Gastroesophageal sphincter (tissue), 4 donors: ENCODE measurements around the gene PDE3A. TPM values are rescaled to one million over a fixed set of nuclear protein-coding genes. Genes with fewer than 3 reads are reported as not detected.
A peak's percentile ranks its signal among the peaks of the same experiment; 100 is the strongest.

Experiments
- ATAC-seq: fragments of 150-250 bp; one replicate; pipeline ENCODE4 v1.9.1; 2016; ENCODE audit warnings: mild to moderate bottlenecking, moderate library complexity
- H3K27ac ChIP-seq, 4 donors: fragments of 200-600 bp; sonication (generic) in 3 of 4; 1 replicate in 3 of 4; 2 replicates in 1 of 4; pipeline ENCODE4 v1.5.1; 2016 to 2019
- H3K27me3 ChIP-seq: fragments of 200-600 bp; sonication (generic); one replicate; pipeline ENCODE4 v1.5.1; 2019
- H3K36me3 ChIP-seq, 2 donors: fragments of 200-600 bp; sonication (generic); one replicate each; pipeline ENCODE4 v1.5.1; 2019; ENCODE audit warnings: control low read depth in 1 of 2
- H3K4me1 ChIP-seq, 3 donors: fragments of 200-600 bp; sonication (generic); 1 replicate in 2 of 3; 2 replicates in 1 of 3; pipeline ENCODE4 v1.5.1; 2016 to 2019; ENCODE audit warnings: control low read depth in 2 of 3
- H3K4me3 ChIP-seq, 2 donors: fragments of 200-600 bp; sonication (generic); one replicate each; pipeline ENCODE4 v1.5.1; 2019; ENCODE audit warnings: mild to moderate bottlenecking in 1 of 2, moderate library complexity in 1 of 2
- H3K9me3 ChIP-seq, 3 donors: fragments of 200-600 bp; sonication (generic); one replicate each; pipeline ENCODE4 v1.5.1; 2017 to 2019; ENCODE audit warnings: control low read depth in 2 of 3
- CTCF ChIP-seq, 4 experiments: fragments of 200-600 bp in 2 of 4; fragments of 450-650 bp in 2 of 4; sonication (generic) in 1 of 4; IDR thresholded peaks; one replicate each; pipeline ENCODE4 v1.5.1; 2017 to 2019; ENCODE audit warnings: antibody characterized with exemption in 4 of 4, mild to moderate bottlenecking in 2 of 4, moderate library complexity in 2 of 4
- EP300 ChIP-seq: sonication (generic); formaldehyde crosslinking; IDR thresholded peaks from one replicate; pipeline ENCODE4 v1.6.1; 2017; ENCODE audit warnings: antibody characterized with exemption, mild to moderate bottlenecking
- POLR2A ChIP-seq, 2 donors: fragments of 450-650 bp; IDR thresholded peaks; one replicate each; pipeline ENCODE4 v1.6.1; 2017; ENCODE audit warnings: antibody characterized with exemption in 2 of 2, mild to moderate bottlenecking in 2 of 2, moderate library complexity in 1 of 2
- POLR2AphosphoS5 ChIP-seq: sonication (generic); formaldehyde crosslinking; IDR thresholded peaks from one replicate; pipeline ENCODE4 v1.6.1; 2017; ENCODE audit warnings: antibody characterized with exemption
- WGBS, 2 donors: methylation state at CpG; one replicate each; pipeline ENCODE4 v1.1.5; 2018; ENCODE audit warnings: low coverage in 1 of 2; 5-methylcytosine and 5-hydroxymethylcytosine counted together
- total RNA-seq, 4 donors: library from RNA; depleted of rRNA; stranded (reverse); fragments of >200 nt; gene quantifications; one replicate each; pipeline ENCODE4 v1.1.0, GENCODE V29; 2016

The PDE3A gene
- total RNA-seq, 4 donors from 2014 or later = 104 to 194 (median 139) TPM

- ATAC-seq = no peak
- H3K4me1 ChIP-seq = peaks cover 3 to 78% (median 24%) of the 10 kb centered on the region in 3 donors
- H3K36me3 ChIP-seq = no peaks in the 10 kb centered on the region
- no peaks in the 10 kb centered on the region for H3K27me3 ChIP-seq
- 69 to 94% methylated on average over 3 of the region's 3 CpGs for WGBS, 2 donors
- no peak overlapping the region for H3K4me3 ChIP-seq
- no peak overlapping the region for H3K27ac ChIP-seq
- TF ChIP-seq EP300 = no peak
- no peak for TF ChIP-seq POLR2A (IDR thresholded peaks at IDR 0.05)
- TF ChIP-seq POLR2AphosphoS5 = no peak
- TF ChIP-seq CTCF (IDR thresholded peaks at IDR 0.05) = no peak
- H3K9me3 ChIP-seq = no peaks in the 10 kb centered on the region
Measured at GRCh38 chr12:20590570-20590969, 222.2 kb downstream of the PDE3A start.

- Histone ChIP-seq H3K27ac (peak overlapping the region in 1 of 4 donors; percentile 13), H3K9me3 (no peaks in the 10 kb centered on the region), H3K27me3 (no peaks in the 10 kb centered on the region), H3K4me1 (peaks cover 3 to 59% (median 16%) of the 10 kb centered on the region in 3 donors), H3K4me3 (no peak overlapping the region), H3K36me3 (no peaks in the 10 kb centered on the region)
- ATAC-seq = no peak
- 82 to 85% methylated on average over 2 of the region's 2 CpGs for WGBS, 2 donors
- TF ChIP-seq POLR2A (IDR thresholded peaks at IDR 0.05) (no peak), POLR2AphosphoS5 (no peak), CTCF (IDR thresholded peaks at IDR 0.05) (no peak), EP300 (no peak)
Measured at GRCh38 chr12:20592556-20592955, 224.2 kb downstream of the PDE3A start.

- no peak for TF ChIP-seq POLR2AphosphoS5
- no peak for TF ChIP-seq CTCF (IDR thresholded peaks at IDR 0.05)
- TF ChIP-seq POLR2A (IDR thresholded peaks at IDR 0.05) = no peak
- no peak for TF ChIP-seq EP300
- Histone ChIP-seq H3K36me3 (no peaks in the 10 kb centered on the region), H3K27ac (peak overlapping the region in 1 of 4 donors; percentile 3), H3K27me3 (no peaks in the 10 kb centered on the region), H3K4me3 (no peak overlapping the region), H3K4me1 (peaks cover 3 to 49% (median 10%) of the 10 kb centered on the region in 3 donors), H3K9me3 (no peaks in the 10 kb centered on the region)
- no peak for ATAC-seq
- 40 to 45% methylated on average over 3 of the region's 3 CpGs for WGBS, 2 donors
Measured at GRCh38 chr12:20593611-20594010, 225.3 kb downstream of the PDE3A start.

- no peaks in the 10 kb centered on the region for H3K27me3 ChIP-seq
- TF ChIP-seq EP300 (no peak), POLR2AphosphoS5 (no peak), CTCF (IDR thresholded peaks at IDR 0.05) (no peak), POLR2A (IDR thresholded peaks at IDR 0.05) (no peak)
- H3K4me3 ChIP-seq = no peak overlapping the region
- no peaks in the 10 kb centered on the region for H3K36me3 ChIP-seq
- H3K27ac ChIP-seq = no peak overlapping the region
- WGBS, 2 donors = 14 to 17% methylated on average over 1 of the region's 1 CpG
- H3K9me3 ChIP-seq = no peaks in the 10 kb centered on the region
- H3K4me1 ChIP-seq = peaks cover 3 to 51% (median 13%) of the 10 kb centered on the region in 3 donors
- no peak for ATAC-seq
Measured at GRCh38 chr12:20596061-20596460, 227.7 kb downstream of the PDE3A start.

- H3K4me1 ChIP-seq = peaks cover 0 to 57% (median 20%) of the 10 kb centered on the region in 3 donors
- no peak overlapping the region for H3K27ac ChIP-seq
- H3K9me3 ChIP-seq = no peaks in the 10 kb centered on the region
- no peaks in the 10 kb centered on the region for H3K36me3 ChIP-seq
- no peak for ATAC-seq
- no peaks in the 10 kb centered on the region for H3K27me3 ChIP-seq
- no peak overlapping the region for H3K4me3 ChIP-seq
- TF ChIP-seq CTCF (IDR thresholded peaks at IDR 0.05) (no peak), POLR2A (IDR thresholded peaks at IDR 0.05) (no peak), POLR2AphosphoS5 (no peak), EP300 (no peak)
Measured at GRCh38 chr12:20599757-20600156, 231.4 kb downstream of the PDE3A start.
